Gastrocnemius medialis (tissue), 4 donors: ENCODE measurements around the gene ADGRD2.

Experiments used
- CTCF ChIP-seq, 5 experiments: fragments of 450-650 bp in 3 of 5; fragments of 200-600 bp in 2 of 5; sonication (generic) in 2 of 5; IDR thresholded peaks in 4 of 5; conservative IDR thresholded peaks in 1 of 5; 1 replicate in 4 of 5; 2 replicates in 1 of 5; pipeline ENCODE4 v1.5.1; 2016 to 2019; ENCODE audit warnings: antibody characterized with exemption in 5 of 5, mild to moderate bottlenecking in 3 of 5, moderate library complexity in 3 of 5
- POLR2A ChIP-seq, 2 donors: fragments of 450-650 bp; IDR thresholded peaks; one replicate each; pipeline ENCODE4 v1.6.1; 2017; ENCODE audit warnings: antibody characterized with exemption in 2 of 2, mild to moderate bottlenecking in 2 of 2, moderate library complexity in 2 of 2

- TF ChIP-seq CTCF (IDR thresholded peaks at IDR 0.05 in 4 of 5, conservative IDR thresholded peaks at IDR 0.05 in 1 of 5): no peak
- TF ChIP-seq POLR2A (IDR thresholded peaks at IDR 0.05): no peak
Observed at GRCh38 chr9:124522121-124523098, 72.2 kb downstream of the ADGRD2 start.
